ENCODE results near the gene FXYD3. TPM values are rescaled to one million over a fixed set of nuclear protein-coding genes. Genes with fewer than 3 reads are reported as not detected.

Gene FXYD3
- total and polyA plus RNA-seq, 2 of the 13 experiments (the other 11 are each of a cell fraction or from before 2014, with no cell fraction given) = 4.9 TPM; not detected in 1

DNA sequence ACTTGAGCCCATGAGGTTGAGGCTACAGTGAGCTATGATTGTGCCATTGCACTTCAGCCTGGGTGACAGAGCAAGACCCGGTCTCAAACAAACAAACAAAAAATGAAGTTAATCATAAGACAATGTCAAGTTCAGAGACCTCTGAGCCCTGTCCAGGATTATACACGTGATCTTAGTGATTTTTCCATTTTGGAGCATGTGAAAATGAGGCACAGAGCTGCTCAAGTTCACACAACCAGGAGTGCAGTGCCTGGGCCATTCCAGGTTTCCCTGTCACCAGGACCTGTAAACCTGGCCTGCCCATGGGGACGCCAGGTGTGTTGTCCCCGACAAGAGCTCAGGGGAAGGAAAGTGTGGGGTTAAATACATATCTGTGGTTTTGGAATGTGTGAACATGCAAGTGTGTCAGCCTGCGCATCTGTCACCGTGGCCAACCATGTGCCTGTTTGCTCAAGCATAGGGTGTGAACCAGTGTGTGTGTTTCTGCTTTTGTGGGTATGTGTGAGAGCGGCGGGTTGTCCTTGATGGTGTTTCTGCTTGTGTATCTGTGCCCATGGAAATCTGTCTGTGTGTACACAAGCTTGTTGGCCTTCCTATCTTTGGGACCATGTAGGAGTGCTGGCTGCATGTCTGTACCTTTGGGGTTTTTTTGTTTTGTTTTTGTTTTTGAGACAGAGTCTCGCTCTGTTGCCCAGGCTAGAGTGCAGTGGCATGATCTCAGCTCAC, 21.5 kb downstream of the FXYD3 start (continued):
- TF ChIP-seq, protein P1, sequence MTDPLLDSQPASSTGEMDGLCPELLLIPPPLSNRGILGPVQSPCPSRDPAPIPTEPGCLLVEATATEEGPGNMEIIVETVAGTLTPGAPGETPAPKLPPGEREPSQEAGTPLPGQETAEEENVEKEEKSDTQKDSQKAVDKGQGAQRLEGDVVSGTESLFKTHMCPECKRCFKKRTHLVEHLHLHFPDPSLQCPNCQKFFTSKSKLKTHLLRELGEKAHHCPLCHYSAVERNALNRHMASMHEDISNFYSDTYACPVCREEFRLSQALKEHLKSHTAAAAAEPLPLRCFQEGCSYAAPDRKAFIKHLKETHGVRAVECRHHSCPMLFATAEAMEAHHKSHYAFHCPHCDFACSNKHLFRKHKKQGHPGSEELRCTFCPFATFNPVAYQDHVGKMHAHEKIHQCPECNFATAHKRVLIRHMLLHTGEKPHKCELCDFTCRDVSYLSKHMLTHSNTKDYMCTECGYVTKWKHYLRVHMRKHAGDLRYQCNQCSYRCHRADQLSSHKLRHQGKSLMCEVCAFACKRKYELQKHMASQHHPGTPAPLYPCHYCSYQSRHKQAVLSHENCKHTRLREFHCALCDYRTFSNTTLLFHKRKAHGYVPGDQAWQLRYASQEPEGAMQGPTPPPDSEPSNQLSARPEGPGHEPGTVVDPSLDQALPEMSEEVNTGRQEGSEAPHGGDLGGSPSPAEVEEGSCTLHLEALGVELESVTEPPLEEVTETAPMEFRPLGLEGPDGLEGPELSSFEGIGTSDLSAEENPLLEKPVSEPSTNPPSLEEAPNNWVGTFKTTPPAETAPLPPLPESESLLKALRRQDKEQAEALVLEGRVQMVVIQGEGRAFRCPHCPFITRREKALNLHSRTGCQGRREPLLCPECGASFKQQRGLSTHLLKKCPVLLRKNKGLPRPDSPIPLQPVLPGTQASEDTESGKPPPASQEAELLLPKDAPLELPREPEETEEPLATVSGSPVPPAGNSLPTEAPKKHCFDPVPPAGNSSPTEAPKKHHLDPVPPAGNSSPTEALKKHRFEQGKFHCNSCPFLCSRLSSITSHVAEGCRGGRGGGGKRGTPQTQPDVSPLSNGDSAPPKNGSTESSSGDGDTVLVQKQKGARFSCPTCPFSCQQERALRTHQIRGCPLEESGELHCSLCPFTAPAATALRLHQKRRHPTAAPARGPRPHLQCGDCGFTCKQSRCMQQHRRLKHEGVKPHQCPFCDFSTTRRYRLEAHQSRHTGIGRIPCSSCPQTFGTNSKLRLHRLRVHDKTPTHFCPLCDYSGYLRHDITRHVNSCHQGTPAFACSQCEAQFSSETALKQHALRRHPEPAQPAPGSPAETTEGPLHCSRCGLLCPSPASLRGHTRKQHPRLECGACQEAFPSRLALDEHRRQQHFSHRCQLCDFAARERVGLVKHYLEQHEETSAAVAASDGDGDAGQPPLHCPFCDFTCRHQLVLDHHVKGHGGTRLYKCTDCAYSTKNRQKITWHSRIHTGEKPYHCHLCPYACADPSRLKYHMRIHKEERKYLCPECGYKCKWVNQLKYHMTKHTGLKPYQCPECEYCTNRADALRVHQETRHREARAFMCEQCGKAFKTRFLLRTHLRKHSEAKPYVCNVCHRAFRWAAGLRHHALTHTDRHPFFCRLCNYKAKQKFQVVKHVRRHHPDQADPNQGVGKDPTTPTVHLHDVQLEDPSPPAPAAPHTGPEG (CRISPR knock-in tag; IDR thresholded peaks at IDR 0.05) = no peak
- TF ChIP-seq ZNF616 (CRISPR knock-in tag; IDR thresholded peaks at IDR 0.05; ENCODE audit: low read depth) (0 out of 2 replicates have a peak, but pooled peaks have one; percentile 15), YEATS4 (CRISPR knock-in tag; IDR thresholded peaks at IDR 0.05; ENCODE audit: borderline replicate concordance) (peak; percentile 36; the same call in 1 of the 2 replicates), ZNF143 (CRISPR knock-in tag; IDR thresholded peaks at IDR 0.05) (no peak), TRIM24 (CRISPR knock-in tag; IDR thresholded peaks at IDR 0.05) (no peak), ZNF256 (CRISPR knock-in tag; conservative IDR thresholded peaks at IDR 0.05) (no peak), POLR2AphosphoS2 (IDR thresholded peaks at IDR 0.05; ENCODE audit: low read depth, low read length) (no peak), RXRA (CRISPR knock-in tag; IDR thresholded peaks at IDR 0.05) (peak; percentile 51; the same call in 1 of the 2 replicates), PHF5A (CRISPR knock-in tag; IDR thresholded peaks at IDR 0.05; ENCODE audit: low read depth, unreplicated experiment) (no peak), NR1H2 (CRISPR knock-in tag; IDR thresholded peaks at IDR 0.05; ENCODE audit: borderline replicate concordance, low read depth) (no peak), ZNF615 (CRISPR knock-in tag; IDR thresholded peaks at IDR 0.05; ENCODE audit: borderline replicate concordance) (no peak), DNMT1 (CRISPR knock-in tag; IDR thresholded peaks at IDR 0.05) (no peak), ZNF292 (CRISPR knock-in tag; IDR thresholded peaks at IDR 0.05; ENCODE audit: borderline replicate concordance, low read depth) (no peak), TEAD3 (CRISPR knock-in tag; optimal IDR thresholded peaks at IDR 0.05; ENCODE audit: borderline replicate concordance) (peak; percentile 74)
- TF ChIP-seq, protein P2, sequence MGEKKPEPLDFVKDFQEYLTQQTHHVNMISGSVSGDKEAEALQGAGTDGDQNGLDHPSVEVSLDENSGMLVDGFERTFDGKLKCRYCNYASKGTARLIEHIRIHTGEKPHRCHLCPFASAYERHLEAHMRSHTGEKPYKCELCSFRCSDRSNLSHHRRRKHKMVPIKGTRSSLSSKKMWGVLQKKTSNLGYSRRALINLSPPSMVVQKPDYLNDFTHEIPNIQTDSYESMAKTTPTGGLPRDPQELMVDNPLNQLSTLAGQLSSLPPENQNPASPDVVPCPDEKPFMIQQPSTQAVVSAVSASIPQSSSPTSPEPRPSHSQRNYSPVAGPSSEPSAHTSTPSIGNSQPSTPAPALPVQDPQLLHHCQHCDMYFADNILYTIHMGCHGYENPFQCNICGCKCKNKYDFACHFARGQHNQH (CRISPR knock-in tag; IDR thresholded peaks at IDR 0.05) = no peak; the same call in 1 of the 2 replicates
- TF ChIP-seq, protein P3, sequence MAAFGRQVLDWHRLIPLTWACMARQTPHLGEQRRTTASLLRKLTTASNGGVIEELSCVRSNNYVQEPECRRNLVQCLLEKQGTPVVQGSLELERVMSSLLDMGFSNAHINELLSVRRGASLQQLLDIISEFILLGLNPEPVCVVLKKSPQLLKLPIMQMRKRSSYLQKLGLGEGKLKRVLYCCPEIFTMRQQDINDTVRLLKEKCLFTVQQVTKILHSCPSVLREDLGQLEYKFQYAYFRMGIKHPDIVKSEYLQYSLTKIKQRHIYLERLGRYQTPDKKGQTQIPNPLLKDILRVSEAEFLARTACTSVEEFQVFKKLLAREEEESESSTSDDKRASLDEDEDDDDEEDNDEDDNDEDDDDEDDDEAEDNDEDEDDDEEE (CRISPR knock-in tag; IDR thresholded peaks at IDR 0.05) = 0 out of 2 replicates have a peak, but pooled peaks have one; percentile 70
- TF ChIP-seq, protein P4, sequence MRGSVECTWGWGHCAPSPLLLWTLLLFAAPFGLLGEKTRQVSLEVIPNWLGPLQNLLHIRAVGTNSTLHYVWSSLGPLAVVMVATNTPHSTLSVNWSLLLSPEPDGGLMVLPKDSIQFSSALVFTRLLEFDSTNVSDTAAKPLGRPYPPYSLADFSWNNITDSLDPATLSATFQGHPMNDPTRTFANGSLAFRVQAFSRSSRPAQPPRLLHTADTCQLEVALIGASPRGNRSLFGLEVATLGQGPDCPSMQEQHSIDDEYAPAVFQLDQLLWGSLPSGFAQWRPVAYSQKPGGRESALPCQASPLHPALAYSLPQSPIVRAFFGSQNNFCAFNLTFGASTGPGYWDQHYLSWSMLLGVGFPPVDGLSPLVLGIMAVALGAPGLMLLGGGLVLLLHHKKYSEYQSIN (CRISPR knock-in tag; IDR thresholded peaks at IDR 0.05; ENCODE audit: borderline replicate concordance) = no peak
- TF ChIP-seq, protein P5, sequence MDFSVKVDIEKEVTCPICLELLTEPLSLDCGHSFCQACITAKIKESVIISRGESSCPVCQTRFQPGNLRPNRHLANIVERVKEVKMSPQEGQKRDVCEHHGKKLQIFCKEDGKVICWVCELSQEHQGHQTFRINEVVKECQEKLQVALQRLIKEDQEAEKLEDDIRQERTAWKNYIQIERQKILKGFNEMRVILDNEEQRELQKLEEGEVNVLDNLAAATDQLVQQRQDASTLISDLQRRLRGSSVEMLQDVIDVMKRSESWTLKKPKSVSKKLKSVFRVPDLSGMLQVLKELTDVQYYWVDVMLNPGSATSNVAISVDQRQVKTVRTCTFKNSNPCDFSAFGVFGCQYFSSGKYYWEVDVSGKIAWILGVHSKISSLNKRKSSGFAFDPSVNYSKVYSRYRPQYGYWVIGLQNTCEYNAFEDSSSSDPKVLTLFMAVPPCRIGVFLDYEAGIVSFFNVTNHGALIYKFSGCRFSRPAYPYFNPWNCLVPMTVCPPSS (IDR thresholded peaks at IDR 0.05) = no peak
